IMR-90 (cell line): ENCODE results near the gene NPAS3. TPM values are rescaled to one million over a fixed set of nuclear protein-coding genes. Genes with fewer than 3 reads are reported as not detected.

Source experiments
- ATAC-seq: fragments of 200-7000 bp; cut with Tn5 transposase; 2 replicates; pipeline ENCODE4 v1.9.1; 2020; ENCODE audit warnings: low read depth, mild to moderate bottlenecking, moderate library complexity
- BruUV-seq: library from RNA; stranded (reverse); fragments of 400-500 nt; replicated peaks from 2 replicates; lab custom pipeline; 2021; lab: Mats Ljungman, UMichigan
- CTCF ChIA-PET: fragments of 300-600 bp; formaldehyde crosslinking; extraction: SDS; loops from one replicate; lab custom pipeline; 2021; ENCODE audit warnings: antibody characterized with exemption; lab: Yijun Ruan, JAX
- POLR2A ChIA-PET: fragments of 300-600 bp; sonication (Branson Sonifier 250); formaldehyde crosslinking; loops from one replicate; lab custom pipeline; 2022; ENCODE audit warnings: antibody characterized with exemption; ENCODE audit not compliant: unreplicated experiment; lab: Charles Lee
- DNase-seq: peaks from one replicate; pipeline ENCODE4 v3.0.0; 2013
- H2AFZ ChIP-seq: replicated peaks from 2 replicates; pipeline ENCODE3; 2013; ENCODE audit warnings: low read length, mild to moderate bottlenecking; ENCODE audit not compliant: poor library complexity
- H2AK5ac ChIP-seq: 2 replicates; pipeline ENCODE4 v1.6.1; 2013; ENCODE audit warnings: low read depth, low read length, inconsistent platforms
- H2AK9ac ChIP-seq: replicated peaks from 2 replicates; pipeline ENCODE3; 2013; ENCODE audit warnings: mild to moderate bottlenecking, low read depth, low read length, moderate library complexity; ENCODE audit not compliant: poor library complexity
- H2BK120ac ChIP-seq: 2 replicates; pipeline ENCODE4 v1.6.1; 2013; ENCODE audit warnings: low read depth, low read length, inconsistent platforms
- H2BK15ac ChIP-seq: 3 replicates; pipeline ENCODE4 v1.6.1; 2013; ENCODE audit warnings: low read depth, low read length, inconsistent platforms
- H2BK20ac ChIP-seq: 2 replicates; pipeline ENCODE4 v1.6.1; 2013; ENCODE audit warnings: low read depth, mild to moderate bottlenecking, inconsistent platforms, low read length, moderate library complexity
- H2BK5ac ChIP-seq: 2 replicates; pipeline ENCODE4 v1.6.1; 2013; ENCODE audit warnings: mild to moderate bottlenecking, low read depth, low read length, inconsistent platforms; ENCODE audit not compliant: poor library complexity, severe bottlenecking
- H3K14ac ChIP-seq: replicated peaks from 2 replicates; pipeline ENCODE4 v1.6.1; 2013; ENCODE audit warnings: low read depth, low read length, inconsistent platforms
- H3K18ac ChIP-seq: 2 replicates; pipeline ENCODE4 v1.6.1; 2013; ENCODE audit warnings: low read depth, low read length, control low read depth
- H3K23ac ChIP-seq: 2 replicates; pipeline ENCODE4 v1.6.1; 2013; ENCODE audit warnings: low read depth, low read length, inconsistent platforms
- H3K27ac ChIP-seq: 2 replicates; pipeline ENCODE4 v1.5.1; 2013; ENCODE audit warnings: mild to moderate bottlenecking, control low read depth, low read length; ENCODE audit not compliant: insufficient read depth
- H3K27me3 ChIP-seq: 2 replicates; pipeline ENCODE4 v1.6.1; 2013; ENCODE audit warnings: low read length; ENCODE audit not compliant: control insufficient read depth, insufficient read depth
- H3K36me3 ChIP-seq: 2 replicates; pipeline ENCODE4 v1.6.1; 2013; ENCODE audit warnings: low read length, mixed read lengths; ENCODE audit not compliant: control insufficient read depth, insufficient read depth
- H3K4ac ChIP-seq: 2 replicates; pipeline ENCODE4 v1.6.1; 2013; ENCODE audit warnings: low read depth, low read length, inconsistent platforms
- H3K4me1 ChIP-seq: 2 replicates; pipeline ENCODE4 v1.6.1; 2013; ENCODE audit warnings: low read length, mixed read lengths; ENCODE audit not compliant: control insufficient read depth, insufficient read depth
- H3K4me2 ChIP-seq: 2 replicates; pipeline ENCODE4 v1.6.1; 2013; ENCODE audit warnings: low read depth, mild to moderate bottlenecking, control low read depth, low read length, moderate library complexity
- H3K4me3 ChIP-seq: 2 replicates; pipeline ENCODE4 v1.5.1; 2013; ENCODE audit warnings: low read depth, mild to moderate bottlenecking, control low read depth, low read length, moderate library complexity; ENCODE audit not compliant: insufficient read depth
- H3K56ac ChIP-seq: 2 replicates; pipeline ENCODE4 v1.6.1; 2013; ENCODE audit warnings: low read length, inconsistent platforms; ENCODE audit not compliant: insufficient read depth; ENCODE audit errors: extremely low read depth
- H3K79me1 ChIP-seq, 2 experiments: 2 replicates each; pipeline ENCODE4 v1.6.1; 2013; ENCODE audit warnings: low read length in 2 of 2, inconsistent platforms in 1 of 2, low read depth in 1 of 2
- H3K9ac ChIP-seq: 2 replicates; pipeline ENCODE4 v1.6.1; 2013; ENCODE audit warnings: low read depth, low read length, control low read depth
- H3K9me1 ChIP-seq: 2 replicates; pipeline ENCODE4 v1.6.1; 2013; ENCODE audit warnings: low read length, inconsistent platforms; ENCODE audit not compliant: insufficient read depth
- H3K9me3 ChIP-seq: 2 replicates; pipeline ENCODE4 v1.6.1; 2013; ENCODE audit warnings: low read length; ENCODE audit not compliant: control insufficient read depth, insufficient read depth
- H4K20me1 ChIP-seq: 2 replicates; pipeline ENCODE4 v1.6.1; 2013; ENCODE audit warnings: low read length, inconsistent platforms; ENCODE audit not compliant: insufficient read depth
- H4K5ac ChIP-seq: 2 replicates; pipeline ENCODE4 v1.6.1; 2013; ENCODE audit warnings: mild to moderate bottlenecking, low read depth, low read length, control low read depth
- H4K8ac ChIP-seq, 2 experiments: 2 replicates each; pipeline ENCODE4 v1.6.1; 2013; ENCODE audit warnings: low read depth in 2 of 2, low read length in 2 of 2, control low read depth in 1 of 2, inconsistent platforms in 1 of 2
- H4K91ac ChIP-seq: 2 replicates; pipeline ENCODE4 v1.6.1; 2013; ENCODE audit warnings: low read depth, low read length, inconsistent platforms; ENCODE audit not compliant: insufficient read depth
- BHLHE40 ChIP-seq: fragments of 150-350 bp; IDR thresholded peaks from 2 replicates; pipeline ENCODE4 v1.6.1; 2016; ENCODE audit warnings: mild to moderate bottlenecking, low read depth, low read length
- CEBPB ChIP-seq: IDR thresholded peaks from 2 replicates; pipeline ENCODE4 v1.6.1; 2012; ENCODE audit warnings: low read depth, low read length, improper control_type of control experiment
- CHD1 ChIP-seq: IDR thresholded peaks from 2 replicates; pipeline ENCODE4 v1.6.1; 2012; ENCODE audit warnings: low read depth, low read length, improper control_type of control experiment
- CTCF ChIP-seq: conservative IDR thresholded peaks from 2 replicates; pipeline ENCODE4 v1.5.1; 2012; ENCODE audit warnings: mild to moderate bottlenecking, low read depth, low read length, improper control_type of control experiment
- ELK1 ChIP-seq: fragments of 150-350 bp; IDR thresholded peaks from 2 replicates; pipeline ENCODE4 v1.6.1; 2016; ENCODE audit warnings: low read depth, mild to moderate bottlenecking, low read length, moderate library complexity, borderline replicate concordance
- FOS ChIP-seq: fragments of 150-350 bp; IDR thresholded peaks from 2 replicates; pipeline ENCODE4 v1.6.1; 2016; ENCODE audit warnings: low read depth, low read length
- MAFK ChIP-seq: IDR thresholded peaks from 2 replicates; pipeline ENCODE4 v1.6.1; 2012; ENCODE audit warnings: low read depth, low read length, improper control_type of control experiment
- MAZ ChIP-seq: IDR thresholded peaks from 2 replicates; pipeline ENCODE4 v1.6.1; 2012; ENCODE audit warnings: low read depth, mild to moderate bottlenecking, low read length, improper control_type of control experiment, moderate library complexity, borderline replicate concordance
- MXI1 ChIP-seq: IDR thresholded peaks from 2 replicates; pipeline ENCODE4 v1.6.1; 2012; ENCODE audit warnings: low read depth, mild to moderate bottlenecking, low read length, moderate library complexity, borderline replicate concordance
- NFE2L2 ChIP-seq: fragments of 150-350 bp; IDR thresholded peaks from 2 replicates; pipeline ENCODE4 v1.6.1; 2016; ENCODE audit warnings: low read depth, mild to moderate bottlenecking, low read length
- POLR2A ChIP-seq: IDR thresholded peaks from 2 replicates; pipeline ENCODE4 v1.6.1; 2012; ENCODE audit warnings: mild to moderate bottlenecking, low read depth, low read length
- RAD21 ChIP-seq: IDR thresholded peaks from 2 replicates; pipeline ENCODE4 v1.6.1; 2012; ENCODE audit warnings: low read length, improper control_type of control experiment
- RCOR1 ChIP-seq: IDR thresholded peaks from 2 replicates; pipeline ENCODE4 v1.6.1; 2012; ENCODE audit warnings: mild to moderate bottlenecking, low read length, improper control_type of control experiment; ENCODE audit not compliant: insufficient replicate concordance
- RFX5 ChIP-seq: IDR thresholded peaks from 2 replicates; pipeline ENCODE4 v1.8.0; 2012; ENCODE audit warnings: low read depth, mild to moderate bottlenecking, low read length, moderate library complexity
- SMC3 ChIP-seq: fragments of 150-350 bp; IDR thresholded peaks from 2 replicates; pipeline ENCODE4 v1.6.1; 2016; ENCODE audit warnings: low read depth, mild to moderate bottlenecking, antibody characterized with exemption, low read length, moderate library complexity
- USF2 ChIP-seq: fragments of 150-350 bp; IDR thresholded peaks from 2 replicates; pipeline ENCODE4 v1.6.1; 2017; ENCODE audit warnings: mild to moderate bottlenecking, antibody characterized with exemption, low read length, low read depth
- WGBS, 2 experiments: methylation state at CpG; one replicate each; pipeline versions ENCODE4 v1.1.5 to v1.1.7; 2013; ENCODE audit warnings: missing lambda C conversion rate in 2 of 2; ENCODE audit not compliant: insufficient read length in 1 of 2; ENCODE audit errors: extremely low coverage in 2 of 2; 5-methylcytosine and 5-hydroxymethylcytosine counted together
- dilution Hi-C: fragments of 300-500 bp; cut with HindIII; formaldehyde crosslinking; loops from one replicate; pipeline ENCODE4 v1.14.3; 2018; ENCODE audit warnings: low sequenced_read_pairs; ENCODE audit not compliant: unreplicated experiment
- in situ Hi-C: fragments of 300-500 bp; cut with MboI; formaldehyde crosslinking; loops from 3 replicates; pipeline ENCODE4 v1.14.3; 2019; ENCODE audit warnings: low sequenced_read_pairs, inconsistent platforms, mixed read lengths
- intact Hi-C: fragments of 100-400 bp; cut with micrococcal nuclease; formaldehyde crosslinking; loops from 2 replicates; pipeline ENCODE4 v1.10.0; 2022
- polyA plus RNA-seq, 3 experiments: library from polyadenylated mRNA; depleted of rRNA; stranded (reverse); fragments of >200 nt; gene quantifications; 2 replicates each; pipeline ENCODE4 v1.2.3, GENCODE V29; 2012; ENCODE audit warnings: low replicate concordance in 1 of 3
- total RNA-seq: library from RNA; depleted of rRNA; stranded (reverse); fragments of >200 nt; gene quantifications from 2 replicates; pipeline ENCODE4 v1.2.3, GENCODE V29; 2012

Gene NPAS3
- total and polyA plus RNA-seq, 2 of the 4 experiments (the other 2 are of a cell fraction): not detected

- TF ChIP-seq BHLHE40 (no peak), RAD21 (no peak), FOS (no peak), NFE2L2 (no peak), POLR2A (no peak), MAFK (no peak), ELK1 (no peak), RFX5 (no peak), SMC3 (no peak), MXI1 (no peak), RCOR1 (no peak), MAZ (no peak), CHD1 (no peak), USF2 (no peak), CEBPB (no peak), CTCF (no peak)
- Histone ChIP-seq H4K91ac (no peak overlapping the region), H3K9me3 (no peaks in the 10 kb centered on the region), H2AFZ (no peak overlapping the region), H2AK5ac (no peak overlapping the region), H3K79me1 (no peaks in the 10 kb centered on the region), H3K9me1 (no peaks in the 10 kb centered on the region), H3K23ac (no peak overlapping the region), H3K27me3 (no peaks in the 10 kb centered on the region), H3K56ac (no peak overlapping the region), H2BK120ac (no peak overlapping the region), H2BK20ac (no peak overlapping the region), H3K4ac (no peak overlapping the region), H3K9ac (no peak overlapping the region), H3K14ac (no peak overlapping the region), H3K27ac (no peak overlapping the region), H2AK9ac (no peak overlapping the region), H2BK15ac (no peak overlapping the region), H2BK5ac (no peak overlapping the region), H4K20me1 (no peaks in the 10 kb centered on the region), H3K4me2 (no peak overlapping the region), H3K4me3 (no peak overlapping the region), H3K36me3 (no peaks in the 10 kb centered on the region), H4K5ac (no peak overlapping the region), H3K4me1 (no peaks in the 10 kb centered on the region), H3K18ac (no peak overlapping the region), H4K8ac (no peak overlapping the region)
- no peak for ATAC-seq
- POLR2A ChIA-PET: no interaction called here
- BruUV-seq: no TSS peak
- in situ Hi-C loops: no loop called here
- intact Hi-C loops: no loop called here
- CTCF ChIA-PET: no interaction called here
- WGBS, 2 experiments: no CpG with 5 or more reads among the region's 5 CpGs
- no peak for DNase-seq
- dilution Hi-C loops: no loop called here
Observed at GRCh38 chr14:33676891-33677290, 738.2 kb downstream of the NPAS3 start.
